Measurements from ENCODE around the gene TXNDC11.

GRCh38 chr16:11662582-11662981 lies 80.1 kb downstream of the TXNDC11 start:
- TF ChIP-seq CTCF (IDR thresholded peaks at IDR 0.05) = no peak
- no peak for TF ChIP-seq POLR2A (IDR thresholded peaks at IDR 0.05)

Data from lower leg skin (tissue), 3 donors.